ENCODE data around the gene FOXP1. TPM values are rescaled to one million over a fixed set of nuclear protein-coding genes. Genes with fewer than 3 reads are reported as not detected.

FOXP1 gene
- total RNA-seq, 4 donors from 2014 or later = 181 to 225 (median 205) TPM

DNA sequence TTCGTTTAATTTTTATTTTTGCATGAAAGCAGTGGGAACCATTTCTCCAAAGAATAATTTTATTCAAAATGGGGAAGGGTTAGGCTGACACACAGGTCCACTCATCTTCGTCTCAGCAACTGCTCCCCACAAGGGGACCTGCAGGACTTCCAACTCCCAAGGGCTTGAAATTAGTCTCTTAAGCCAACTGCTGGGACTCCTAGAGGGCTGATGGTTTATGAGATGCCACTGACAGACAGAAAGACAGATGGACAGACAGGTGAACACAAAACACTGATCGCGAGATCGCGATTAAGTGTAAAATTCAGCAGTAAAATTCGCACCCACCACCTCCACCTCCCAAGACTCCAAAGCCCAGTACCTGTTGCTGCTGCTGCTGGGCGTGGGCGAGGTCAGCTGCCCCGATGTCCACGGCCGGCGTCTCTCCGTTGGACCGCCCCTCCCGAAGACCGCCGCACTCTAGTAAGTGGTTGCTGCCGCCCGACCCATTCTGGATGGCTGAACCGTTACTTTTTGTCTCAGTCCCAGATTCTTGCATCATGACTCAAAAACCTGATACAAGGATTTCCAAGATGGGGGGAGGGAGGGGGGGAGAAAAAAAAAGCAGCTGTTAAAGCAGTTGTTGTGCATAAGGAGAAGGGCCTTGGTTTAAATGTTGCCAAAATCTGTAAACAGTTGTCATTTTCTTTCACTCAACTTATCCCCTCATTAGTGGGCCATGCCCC is 385.5 kb downstream of the FOXP1 start:
- intact Hi-C loops (cut with DNase I) = no loop called here
- peaks cover 0 to 5% (median 0%) of the 10 kb centered on the region in 4 donors for H3K36me3 ChIP-seq
- 95% methylated on average over 21 of the region's 21 CpGs for WGBS
- TF ChIP-seq, protein P1, sequence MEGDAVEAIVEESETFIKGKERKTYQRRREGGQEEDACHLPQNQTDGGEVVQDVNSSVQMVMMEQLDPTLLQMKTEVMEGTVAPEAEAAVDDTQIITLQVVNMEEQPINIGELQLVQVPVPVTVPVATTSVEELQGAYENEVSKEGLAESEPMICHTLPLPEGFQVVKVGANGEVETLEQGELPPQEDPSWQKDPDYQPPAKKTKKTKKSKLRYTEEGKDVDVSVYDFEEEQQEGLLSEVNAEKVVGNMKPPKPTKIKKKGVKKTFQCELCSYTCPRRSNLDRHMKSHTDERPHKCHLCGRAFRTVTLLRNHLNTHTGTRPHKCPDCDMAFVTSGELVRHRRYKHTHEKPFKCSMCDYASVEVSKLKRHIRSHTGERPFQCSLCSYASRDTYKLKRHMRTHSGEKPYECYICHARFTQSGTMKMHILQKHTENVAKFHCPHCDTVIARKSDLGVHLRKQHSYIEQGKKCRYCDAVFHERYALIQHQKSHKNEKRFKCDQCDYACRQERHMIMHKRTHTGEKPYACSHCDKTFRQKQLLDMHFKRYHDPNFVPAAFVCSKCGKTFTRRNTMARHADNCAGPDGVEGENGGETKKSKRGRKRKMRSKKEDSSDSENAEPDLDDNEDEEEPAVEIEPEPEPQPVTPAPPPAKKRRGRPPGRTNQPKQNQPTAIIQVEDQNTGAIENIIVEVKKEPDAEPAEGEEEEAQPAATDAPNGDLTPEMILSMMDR (IDR thresholded peaks at IDR 0.05) = no peak
- no peak for TF ChIP-seq EP300 (IDR thresholded peaks at IDR 0.05)
- H3K4me1 ChIP-seq = peaks cover 20 to 38% (median 30%) of the 10 kb centered on the region in 4 donors
- no peak overlapping the region for H3K4me3 ChIP-seq
- H3K27ac ChIP-seq (replicated peaks in 1 of 4) = peak overlapping the region in 1 of 4 donors; percentile 50
- DNase-seq (ENCODE audit: extremely low spot score) = no peak
- no peaks in the 10 kb centered on the region for H3K9me3 ChIP-seq
- H3K27me3 ChIP-seq = no peaks in the 10 kb centered on the region

DNA sequence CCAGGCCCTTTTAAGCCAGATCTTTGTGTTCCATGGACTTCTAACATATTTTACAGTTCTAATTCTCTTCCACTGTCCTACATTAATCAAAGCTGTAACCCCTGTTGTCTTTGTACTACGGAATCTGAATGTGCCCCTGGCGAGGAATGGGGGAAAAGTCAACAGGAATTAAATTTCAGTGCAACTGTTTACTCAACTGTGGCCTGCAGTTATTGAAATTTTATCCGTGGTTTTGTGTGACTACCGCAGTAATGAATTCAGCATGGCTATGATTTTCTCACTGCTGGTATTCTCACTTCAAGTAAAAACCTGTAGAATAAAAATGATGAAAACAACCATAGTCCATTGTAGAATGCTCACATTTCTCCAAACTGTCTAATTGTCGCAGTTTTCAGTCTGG is 388.0 kb downstream of the FOXP1 start:
- H3K36me3 ChIP-seq = peaks cover 0 to 5% (median 0%) of the 10 kb centered on the region in 4 donors
- no peak for DNase-seq (ENCODE audit: extremely low spot score)
- no peaks in the 10 kb centered on the region for H3K27me3 ChIP-seq
- WGBS = 77% methylated on average over 5 of the region's 5 CpGs
- TF ChIP-seq, protein P1 (IDR thresholded peaks at IDR 0.05) = no peak
- TF ChIP-seq EP300 (IDR thresholded peaks at IDR 0.05) (no peak), POLR2A (IDR thresholded peaks at IDR 0.05; ENCODE audit: low read depth) (no peak), POLR2AphosphoS5 (IDR thresholded peaks at IDR 0.05) (no peak)
- H3K4me3 ChIP-seq = no peak overlapping the region
- H3K4me1 ChIP-seq = peaks cover 0 to 23% (median 11%) of the 10 kb centered on the region in 4 donors
- H3K9me3 ChIP-seq = no peaks in the 10 kb centered on the region
- intact Hi-C loops (cut with DNase I) = no loop called here
- no peak overlapping the region for H3K27ac ChIP-seq (replicated peaks in 1 of 4)

DNA sequence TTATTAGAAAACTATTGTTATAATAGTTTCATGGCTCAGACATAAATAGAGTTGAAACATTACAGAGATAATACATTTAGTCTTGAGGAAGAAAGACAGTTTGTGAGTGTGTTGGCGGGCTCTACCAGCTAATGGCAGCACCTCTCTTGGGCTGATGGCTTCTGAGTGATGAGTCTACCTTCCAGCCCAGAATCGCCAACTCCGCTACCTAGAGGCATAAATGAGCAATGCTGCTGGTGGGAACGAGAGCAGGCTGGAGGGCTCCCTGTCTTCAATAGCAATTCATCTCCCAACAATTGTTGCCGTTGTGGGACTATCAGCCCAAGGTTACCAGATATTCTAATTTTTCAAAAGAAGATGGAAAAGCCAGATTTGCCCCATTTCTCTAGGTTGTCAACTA is 388.7 kb downstream of the FOXP1 start:
- no peak for DNase-seq (ENCODE audit: extremely low spot score)
- Histone ChIP-seq H3K4me3 (no peak overlapping the region), H3K36me3 (peaks cover 0 to 5% (median 0%) of the 10 kb centered on the region in 4 donors), H3K27ac (replicated peaks in 1 of 4) (no peak overlapping the region), H3K4me1 (peaks cover 0 to 23% (median 7%) of the 10 kb centered on the region in 4 donors), H3K27me3 (no peaks in the 10 kb centered on the region), H3K9me3 (no peaks in the 10 kb centered on the region)
- 89% methylated on average over 5 of the region's 5 CpGs for WGBS
- TF ChIP-seq POLR2A (IDR thresholded peaks at IDR 0.05; ENCODE audit: low read depth) (no peak), POLR2AphosphoS5 (IDR thresholded peaks at IDR 0.05) (no peak), EP300 (IDR thresholded peaks at IDR 0.05) (no peak)
- TF ChIP-seq, protein P1 (IDR thresholded peaks at IDR 0.05) = no peak
- intact Hi-C loops (cut with DNase I) = no loop called here

DNA sequence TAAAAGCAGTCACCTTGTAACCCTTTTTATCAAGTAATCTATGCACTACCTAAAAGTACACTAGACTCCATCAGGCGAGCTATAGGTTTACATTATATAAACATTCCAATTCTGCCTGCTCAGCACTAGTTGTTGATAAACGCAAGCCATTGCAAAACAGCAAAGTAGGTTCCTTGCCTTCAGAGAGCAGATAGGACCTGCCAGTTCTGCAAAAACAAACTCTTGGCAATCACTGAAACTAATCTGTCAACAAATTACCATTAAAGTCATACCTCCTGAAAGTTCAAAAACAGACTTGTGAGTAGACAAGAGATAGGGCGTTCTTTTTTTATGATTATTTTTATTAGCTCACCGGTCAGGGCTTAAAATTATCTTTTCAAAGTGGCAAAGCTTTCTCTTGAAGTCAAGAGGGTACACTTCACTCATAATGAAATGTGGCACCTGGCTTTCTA is 392.5 kb downstream of the FOXP1 start:
- intact Hi-C loops (cut with DNase I) = no loop called here
- Histone ChIP-seq H3K27me3 (no peaks in the 10 kb centered on the region), H3K9me3 (no peaks in the 10 kb centered on the region), H3K27ac (replicated peaks in 1 of 4) (no peak overlapping the region), H3K4me1 (peaks cover 0 to 9% (median 4%) of the 10 kb centered on the region in 4 donors), H3K36me3 (peaks cover 0 to 5% (median 0%) of the 10 kb centered on the region in 4 donors), H3K4me3 (no peak overlapping the region)
- WGBS = 88% methylated on average over 4 of the region's 4 CpGs
- TF ChIP-seq POLR2AphosphoS5 (IDR thresholded peaks at IDR 0.05) (no peak), POLR2A (IDR thresholded peaks at IDR 0.05; ENCODE audit: low read depth) (no peak), EP300 (IDR thresholded peaks at IDR 0.05) (no peak)
- TF ChIP-seq, protein P1 (IDR thresholded peaks at IDR 0.05) = no peak
- DNase-seq (ENCODE audit: extremely low spot score) = no peak

Measured in esophagus muscularis mucosa (tissue), 4 donors.